ENCODE results near the gene PHKA2. TPM values are rescaled to one million over a fixed set of nuclear protein-coding genes. Genes with fewer than 3 reads are reported as not detected.

PHKA2 gene, protein sequence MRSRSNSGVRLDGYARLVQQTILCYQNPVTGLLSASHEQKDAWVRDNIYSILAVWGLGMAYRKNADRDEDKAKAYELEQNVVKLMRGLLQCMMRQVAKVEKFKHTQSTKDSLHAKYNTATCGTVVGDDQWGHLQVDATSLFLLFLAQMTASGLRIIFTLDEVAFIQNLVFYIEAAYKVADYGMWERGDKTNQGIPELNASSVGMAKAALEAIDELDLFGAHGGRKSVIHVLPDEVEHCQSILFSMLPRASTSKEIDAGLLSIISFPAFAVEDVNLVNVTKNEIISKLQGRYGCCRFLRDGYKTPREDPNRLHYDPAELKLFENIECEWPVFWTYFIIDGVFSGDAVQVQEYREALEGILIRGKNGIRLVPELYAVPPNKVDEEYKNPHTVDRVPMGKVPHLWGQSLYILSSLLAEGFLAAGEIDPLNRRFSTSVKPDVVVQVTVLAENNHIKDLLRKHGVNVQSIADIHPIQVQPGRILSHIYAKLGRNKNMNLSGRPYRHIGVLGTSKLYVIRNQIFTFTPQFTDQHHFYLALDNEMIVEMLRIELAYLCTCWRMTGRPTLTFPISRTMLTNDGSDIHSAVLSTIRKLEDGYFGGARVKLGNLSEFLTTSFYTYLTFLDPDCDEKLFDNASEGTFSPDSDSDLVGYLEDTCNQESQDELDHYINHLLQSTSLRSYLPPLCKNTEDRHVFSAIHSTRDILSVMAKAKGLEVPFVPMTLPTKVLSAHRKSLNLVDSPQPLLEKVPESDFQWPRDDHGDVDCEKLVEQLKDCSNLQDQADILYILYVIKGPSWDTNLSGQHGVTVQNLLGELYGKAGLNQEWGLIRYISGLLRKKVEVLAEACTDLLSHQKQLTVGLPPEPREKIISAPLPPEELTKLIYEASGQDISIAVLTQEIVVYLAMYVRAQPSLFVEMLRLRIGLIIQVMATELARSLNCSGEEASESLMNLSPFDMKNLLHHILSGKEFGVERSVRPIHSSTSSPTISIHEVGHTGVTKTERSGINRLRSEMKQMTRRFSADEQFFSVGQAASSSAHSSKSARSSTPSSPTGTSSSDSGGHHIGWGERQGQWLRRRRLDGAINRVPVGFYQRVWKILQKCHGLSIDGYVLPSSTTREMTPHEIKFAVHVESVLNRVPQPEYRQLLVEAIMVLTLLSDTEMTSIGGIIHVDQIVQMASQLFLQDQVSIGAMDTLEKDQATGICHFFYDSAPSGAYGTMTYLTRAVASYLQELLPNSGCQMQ
- 14.1 and 17.7 TPM in 2 replicates for total RNA-seq

DNA sequence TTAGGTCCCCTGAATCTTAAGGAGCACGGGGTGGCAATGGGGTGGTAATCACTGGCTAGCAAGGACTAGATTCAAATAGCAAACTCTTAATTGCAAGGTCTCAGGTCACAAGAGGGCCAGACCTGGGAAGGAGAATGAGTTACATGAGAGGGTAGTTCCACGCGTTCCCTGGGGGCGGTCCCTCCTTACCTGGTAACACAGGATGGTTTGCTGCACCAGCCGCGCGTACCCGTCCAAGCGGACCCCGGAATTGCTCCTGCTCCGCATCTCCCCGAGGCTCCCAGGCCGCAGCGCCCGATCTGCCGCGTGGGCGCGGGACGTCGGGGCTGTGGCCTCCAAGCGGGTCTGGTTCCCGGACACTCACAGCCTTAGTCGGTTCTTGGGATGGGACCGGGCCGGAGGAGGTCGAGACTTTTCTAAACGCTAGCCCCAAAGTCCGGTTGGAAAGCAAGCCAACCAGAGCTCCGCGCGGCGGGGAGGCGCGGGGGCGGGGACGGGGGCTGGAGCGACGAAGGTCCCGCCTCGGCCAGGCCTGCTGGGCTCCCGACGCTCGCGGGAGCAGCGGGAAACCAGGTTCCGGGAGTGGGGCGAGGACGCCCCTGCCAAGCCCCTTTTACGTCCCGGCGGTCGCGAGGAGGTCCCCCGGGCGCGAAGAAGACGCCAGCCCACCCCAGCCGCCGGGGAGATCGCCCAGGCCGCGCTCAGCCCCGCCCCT lies at the start of gene PHKA2:
TSS of gene PHKA2 (minus strand) at position 449 of the 715 bp plus-strand sequence. CDS start at position 267, 182 bp downstream.

Other genes starting within 250 kb of the PHKA2 start
- 0.17 and 0.58 TPM in 2 replicates for gene ADGRG2, start 138.4 kb upstream of the PHKA2 start, total RNA-seq